HTERT RPE-1 (cell line): Measurements from ENCODE around the gene CCDC187.

Experiments
- in situ Hi-C: fragments of 300-500 bp; cut with MboI; formaldehyde crosslinking; loops from 4 replicates; pipeline ENCODE4 v1.14.3; 2020; ENCODE audit warnings: low sequenced_read_pairs

CCDC187 gene

DNA sequence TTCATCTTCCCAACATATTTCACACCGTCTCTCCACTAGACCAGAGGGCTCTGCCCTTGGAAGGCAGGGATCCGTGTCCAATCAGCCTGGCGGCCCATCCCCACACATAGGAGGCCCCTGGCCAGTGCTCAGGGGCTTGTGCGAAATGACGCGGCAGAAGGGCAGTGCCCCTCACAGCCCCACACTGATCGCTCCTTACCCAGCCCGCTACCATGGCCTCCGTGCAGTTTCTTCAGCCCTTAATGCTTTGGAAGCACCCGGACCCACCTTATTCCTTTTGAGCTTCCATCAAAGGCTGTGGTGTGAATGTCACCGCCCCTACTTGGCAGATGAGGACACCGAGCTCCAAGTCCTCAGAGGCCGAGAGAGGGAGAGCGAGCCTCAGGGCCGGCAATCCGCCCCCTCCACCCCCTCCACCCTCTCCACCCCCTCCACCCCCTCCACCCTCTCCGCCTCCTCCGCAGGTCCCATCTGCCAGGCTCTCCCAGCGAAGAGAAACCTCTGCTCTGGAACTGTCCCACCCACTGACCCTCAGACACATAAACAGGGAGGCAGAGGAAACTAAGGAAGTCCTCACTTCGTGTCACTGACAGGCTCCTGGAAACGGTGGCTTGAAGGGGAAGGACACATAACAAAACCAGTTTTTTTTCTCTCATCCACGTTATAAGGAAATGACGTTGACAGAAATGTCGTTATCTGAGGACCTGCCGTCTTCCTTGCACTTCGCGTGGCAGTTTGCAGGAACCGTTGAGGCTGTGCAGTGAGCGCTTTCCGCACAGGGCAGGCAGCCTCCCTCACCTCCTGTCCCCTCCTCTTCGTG, 72.2 kb downstream of the CCDC187 start:
- in situ Hi-C loops: no loop called here

- in situ Hi-C loops: no loop called here
Measured at GRCh38 chr9:136230773-136231172, 73.1 kb downstream of the CCDC187 start.

GRCh38 chr9:136230365-136230764, 73.5 kb downstream of the CCDC187 start:
- in situ Hi-C loops: no loop called here

DNA sequence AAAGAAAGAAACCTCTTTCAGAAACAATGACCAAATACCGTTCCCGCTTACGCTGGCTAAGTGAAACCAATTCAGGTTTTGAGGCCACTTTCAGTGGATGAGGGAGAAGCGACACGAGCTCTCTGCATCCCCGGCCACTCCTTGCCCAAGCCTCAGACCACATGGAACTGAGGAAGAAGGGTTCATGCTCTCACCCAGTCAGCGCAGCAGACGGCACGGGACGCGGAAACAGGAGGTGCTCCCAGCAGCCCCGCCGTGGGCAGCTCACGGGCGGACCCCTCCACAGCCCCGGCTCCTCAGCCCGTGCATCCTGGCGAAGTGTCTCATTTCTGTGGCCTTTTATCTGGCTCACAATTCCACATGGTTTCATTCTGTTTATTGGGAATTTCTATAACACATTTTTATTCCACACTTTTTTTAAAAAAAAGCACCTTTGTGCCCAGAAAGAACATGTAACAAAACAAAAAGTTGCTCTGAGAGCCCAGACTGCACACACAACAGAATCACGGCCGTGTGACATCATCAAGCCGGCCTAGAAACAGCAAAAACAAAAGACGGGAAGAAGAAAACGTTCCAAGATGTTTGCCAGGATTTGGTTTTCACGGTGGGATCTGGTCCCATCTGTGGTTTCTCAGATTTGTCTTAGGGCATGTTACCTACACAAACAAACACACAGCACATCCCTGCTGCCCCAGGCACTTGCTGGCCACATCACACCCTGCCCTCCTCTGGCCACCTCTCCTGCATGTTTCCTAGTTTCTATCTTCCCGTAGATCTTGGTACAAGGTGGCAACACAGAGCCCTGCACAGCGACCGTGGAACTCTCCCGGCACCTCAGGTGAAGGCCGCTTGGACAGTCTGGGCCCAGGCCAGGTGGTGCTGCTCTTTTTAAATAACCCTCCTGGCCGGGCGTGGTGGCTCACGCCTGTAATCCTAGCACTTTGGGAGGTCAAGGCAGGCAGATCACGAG, 74.5 kb downstream of the CCDC187 start:
- in situ Hi-C loops: no loop called here

- in situ Hi-C loops: no loop called here
Measured at GRCh38 chr9:136228107-136228875, 75.6 kb downstream of the CCDC187 start.

- in situ Hi-C loops: no loop called here
Measured at GRCh38 chr9:136226680-136227407, 77.0 kb downstream of the CCDC187 start.

GRCh38 chr9:136225748-136226679, 77.9 kb downstream of the CCDC187 start:
- in situ Hi-C loops: no loop called here

DNA sequence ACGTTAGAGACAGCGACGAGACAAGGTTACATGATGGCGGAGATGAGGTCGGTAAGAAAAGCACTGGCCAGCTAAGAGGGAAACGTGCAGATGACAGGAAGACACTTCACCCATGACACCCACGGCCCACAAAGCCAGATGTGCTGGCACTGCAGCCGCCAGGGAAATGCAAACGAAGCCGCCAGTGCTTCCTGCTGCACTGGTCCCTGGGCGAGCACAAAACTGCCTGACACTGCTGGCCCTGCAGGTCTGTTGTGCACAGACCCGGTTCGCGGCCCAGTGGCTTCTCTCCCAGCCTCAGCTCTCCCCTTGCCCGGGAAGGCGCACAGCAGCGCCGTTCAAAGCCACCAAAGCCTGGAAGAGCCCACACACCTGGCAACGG, 78.5 kb downstream of the CCDC187 start:
- in situ Hi-C loops: no loop called here

- in situ Hi-C loops: no loop called here
Measured at GRCh38 chr9:136223871-136224640, 79.8 kb downstream of the CCDC187 start.

DNA sequence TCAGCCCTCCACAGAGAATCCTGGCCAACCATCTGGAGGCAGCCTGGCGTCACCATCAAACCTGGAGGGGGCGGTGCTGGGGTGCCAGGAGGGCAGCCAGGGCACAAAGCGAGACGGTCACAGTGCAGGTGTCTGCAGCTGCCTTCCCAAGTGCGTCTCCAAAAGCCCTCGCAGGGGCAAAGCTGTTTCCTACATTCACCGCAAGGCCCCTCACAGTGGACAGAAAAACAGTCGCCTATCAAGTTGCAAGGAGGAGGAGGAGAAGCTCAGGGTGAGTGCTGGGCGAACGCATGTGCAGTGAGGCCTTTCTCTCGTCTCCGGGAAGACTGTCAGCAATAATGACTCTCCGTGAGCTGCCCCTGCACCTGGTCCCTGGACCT, 81.0 kb downstream of the CCDC187 start:
- in situ Hi-C loops: no loop called here

- in situ Hi-C loops: no loop called here
Measured at GRCh38 chr9:136222166-136222905, 81.6 kb downstream of the CCDC187 start.

DNA sequence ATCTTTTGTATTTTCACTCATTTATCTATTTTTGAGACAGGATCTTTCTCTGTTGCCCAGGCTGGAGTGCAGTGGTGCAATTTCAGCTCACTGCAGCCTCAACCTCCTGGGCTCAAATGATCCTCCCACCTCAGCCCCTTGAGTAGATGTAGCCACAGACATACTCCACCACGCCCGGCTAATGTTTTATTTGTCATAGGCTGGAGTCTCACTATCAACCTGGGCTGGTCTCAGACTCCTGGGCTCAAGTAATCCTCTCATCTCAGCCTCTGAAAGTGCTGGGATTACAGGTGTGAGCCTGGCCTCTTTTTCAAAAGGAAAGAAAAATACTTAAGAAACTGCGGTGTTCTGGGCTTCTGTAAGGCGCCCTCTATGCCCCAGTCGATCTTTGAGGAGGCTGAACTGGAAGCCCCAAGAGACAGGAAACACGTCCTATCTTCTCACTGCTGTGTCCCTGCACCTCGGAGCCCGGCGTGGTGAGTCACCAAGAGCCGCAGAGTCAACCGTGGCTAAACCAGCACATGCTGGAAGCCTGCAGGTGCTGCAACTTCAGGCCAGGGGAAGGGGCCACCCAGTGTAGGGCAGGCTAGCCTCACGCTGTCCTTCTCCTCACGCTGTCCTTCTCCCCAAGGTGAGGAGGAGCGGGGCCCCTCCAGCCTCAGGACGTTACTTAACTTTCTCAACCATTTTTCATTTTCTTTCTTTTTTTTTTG, 83.7 kb downstream of the CCDC187 start:
- in situ Hi-C loops: no loop called here

DNA sequence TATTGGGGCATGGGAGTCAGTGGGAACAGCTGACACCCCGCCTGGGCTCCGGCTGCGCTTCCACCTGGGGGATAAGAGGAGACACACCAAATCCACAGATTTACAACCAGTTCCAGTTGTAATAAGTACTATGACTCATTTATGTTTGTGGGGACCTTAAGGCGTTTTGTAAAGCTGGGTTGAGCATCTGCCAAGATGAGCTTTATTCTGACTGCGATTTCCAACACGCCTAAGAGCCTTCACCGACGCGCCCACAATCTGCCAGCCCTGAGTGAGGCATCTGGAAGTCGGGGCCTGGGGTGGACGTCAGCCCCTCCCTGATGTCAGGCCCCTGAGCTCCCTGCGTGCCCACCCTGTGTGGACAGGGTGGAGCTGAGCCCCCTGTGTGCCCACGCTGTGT, 84.6 kb downstream of the CCDC187 start:
- in situ Hi-C loops: no loop called here

- in situ Hi-C loops: no loop called here
Measured at GRCh38 chr9:136218673-136219072, 85.2 kb downstream of the CCDC187 start.

DNA sequence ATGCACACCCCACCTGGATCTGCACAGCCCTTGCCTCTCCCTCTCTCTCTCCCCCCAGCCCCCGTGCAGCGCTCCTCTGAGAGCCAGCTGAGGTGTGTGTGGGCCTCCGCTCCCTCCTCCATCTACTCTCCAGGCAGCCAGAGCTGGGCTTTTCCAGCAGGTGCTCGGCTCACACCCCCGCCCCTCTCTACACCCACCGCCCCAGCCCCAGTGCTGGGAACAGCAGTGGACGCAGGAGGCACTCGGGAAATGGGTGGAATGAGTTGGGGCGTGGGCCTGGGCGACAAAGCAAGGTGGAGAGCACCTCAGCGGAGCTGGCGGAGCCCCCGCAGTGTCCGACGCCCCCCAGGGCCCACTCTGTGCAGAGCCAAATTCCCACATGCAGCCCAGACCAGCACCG, 85.6 kb downstream of the CCDC187 start:
- in situ Hi-C loops: no loop called here

- in situ Hi-C loops: no loop called here
Measured at GRCh38 chr9:136216541-136217244, 87.2 kb downstream of the CCDC187 start.

- in situ Hi-C loops: no loop called here
Measured at GRCh38 chr9:136213733-136214132, 90.2 kb downstream of the CCDC187 start.
